ENCODE data around the gene TRO. TPM values are rescaled to one million over a fixed set of nuclear protein-coding genes. Genes with fewer than 3 reads are reported as not detected.

Gene TRO
- total RNA-seq, 2 experiments from 2014 or later: 4.8 to 5.5 TPM

DNA sequence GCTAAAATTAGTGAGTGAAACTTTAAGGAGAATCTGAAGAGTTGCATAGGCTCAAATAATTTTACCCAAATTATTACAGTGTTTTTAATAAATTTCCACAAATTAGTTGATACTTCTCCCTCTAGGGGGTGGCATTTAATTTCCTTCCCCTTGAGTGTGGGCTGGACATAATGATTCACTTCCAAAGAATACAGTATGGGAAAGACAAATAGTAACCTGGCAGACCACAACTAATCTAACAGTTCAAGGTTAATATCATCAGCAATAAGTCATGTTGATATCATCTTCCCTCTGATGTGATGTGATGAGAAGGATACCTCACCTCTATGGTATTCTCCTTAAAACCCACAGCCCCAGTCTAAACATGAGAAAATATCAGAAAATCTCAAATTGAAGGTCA is 57.8 kb downstream of the TRO start:
- no peaks in the 10 kb centered on the region for H3K27me3 Mint-ChIP-seq
- ChIA-PET CTCF (no interaction called here), POLR2A (no interaction called here)
- ATAC-seq (no peak), DNase-seq (no peak)
- intact Hi-C loops (cut with DNase I, micrococcal nuclease): no loop called here
- no peak overlapping the region for H3K27ac Mint-ChIP-seq
- peaks cover 2% of the 10 kb centered on the region for H3K9me3 Mint-ChIP-seq (ENCODE audit: low read depth)
- no peaks in the 10 kb centered on the region for H3K36me3 Mint-ChIP-seq (ENCODE audit: low read depth)
- no peaks in the 10 kb centered on the region for H3K4me1 Mint-ChIP-seq
- H3K4me3 Mint-ChIP-seq: no peak overlapping the region

DNA sequence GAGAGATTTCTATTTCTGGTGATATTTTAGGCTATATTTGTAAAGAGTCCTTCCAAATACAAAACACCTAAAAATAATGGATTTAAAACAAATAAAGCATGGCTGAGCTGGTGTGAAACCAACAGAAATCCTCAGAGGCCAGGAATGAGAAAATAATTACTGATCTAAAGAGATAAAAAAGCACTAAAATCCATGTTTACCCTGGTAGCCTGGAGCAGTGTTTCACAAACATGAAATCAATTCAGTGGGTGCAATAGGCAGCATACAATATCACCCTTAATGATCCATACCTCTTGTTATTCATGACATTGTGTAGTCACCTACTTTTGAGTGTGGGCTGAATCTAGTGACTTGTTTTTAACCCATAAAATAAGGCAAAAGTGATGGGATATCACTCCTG is 58.8 kb downstream of the TRO start:
- CTCF ChIA-PET: interaction anchor here (0.5 kb wide), 1 partner anchor 17 kb away, joined by 3 read pairs; no protein-coding TSS in a partner anchor
- ATAC-seq (no peak), DNase-seq (no peak)
- POLR2A ChIA-PET: no interaction called here
- Mint-ChIP-seq H3K27me3 (no peaks in the 10 kb centered on the region), H3K4me3 (no peak overlapping the region), H3K36me3 (ENCODE audit: low read depth) (no peaks in the 10 kb centered on the region), H3K4me1 (no peaks in the 10 kb centered on the region), H3K9me3 (ENCODE audit: low read depth) (peaks cover 2% of the 10 kb centered on the region), H3K27ac (no peak overlapping the region)
- intact Hi-C loops (cut with DNase I, micrococcal nuclease): no loop called here

DNA sequence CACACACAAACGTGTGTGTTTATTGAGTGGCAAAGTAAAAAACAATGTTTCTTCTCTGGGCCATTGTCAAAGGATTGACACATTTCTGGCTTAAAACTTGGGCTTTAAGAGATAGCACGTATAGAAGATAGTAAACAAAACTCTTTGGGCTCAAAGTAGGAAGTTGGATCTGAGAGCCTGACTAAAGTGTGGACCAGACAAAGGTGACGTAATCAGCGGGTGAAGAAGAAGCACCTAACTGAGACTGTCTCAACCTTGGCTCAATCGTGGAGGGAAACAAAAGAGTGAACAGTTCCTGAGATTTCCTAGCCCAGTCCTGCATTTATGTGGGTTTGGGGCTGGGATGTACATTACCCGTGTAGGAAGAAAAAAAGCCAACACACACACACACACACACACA is 59.7 kb downstream of the TRO start:
- no peak for DNase-seq
- peaks cover 2% of the 10 kb centered on the region for H3K9me3 Mint-ChIP-seq (ENCODE audit: low read depth)
- no peaks in the 10 kb centered on the region for H3K4me1 Mint-ChIP-seq
- intact Hi-C loops (cut with DNase I, micrococcal nuclease): no loop called here
- H3K4me3 Mint-ChIP-seq: no peak overlapping the region
- no peak overlapping the region for H3K27ac Mint-ChIP-seq
- no peaks in the 10 kb centered on the region for H3K36me3 Mint-ChIP-seq (ENCODE audit: low read depth)
- ChIA-PET POLR2A (no interaction called here), CTCF (no interaction called here)
- no peaks in the 10 kb centered on the region for H3K27me3 Mint-ChIP-seq
- no peak for ATAC-seq

Other genes with a start within 250 kb of the TRO start
- gene ITIH6, start 122.6 kb upstream of the TRO start, total RNA-seq: not detected
- 10 to 100 TPM; 27.4 to 35.5 TPM for gene MAGED2, start 113.1 kb upstream of the TRO start, total RNA-seq
- under 1 TPM; 0.55 to 0.67 TPM for gene PFKFB1, start 73.4 kb downstream of the TRO start, total RNA-seq
- 10 to 100 TPM; 37.7 to 41.4 TPM for gene APEX2, start 79.5 kb downstream of the TRO start, total RNA-seq
- not detected for gene ALAS2, start 110.2 kb downstream of the TRO start, total RNA-seq
- under 1 TPM; 0.55 to 0.70 TPM for gene PAGE2B, start 154.2 kb downstream of the TRO start, total RNA-seq
- not detected for gene PAGE2, start 168.2 kb downstream of the TRO start, total RNA-seq